Lung (tissue), 12 donors: ENCODE results near the gene TAF4. TPM values are rescaled to one million over a fixed set of nuclear protein-coding genes. Genes with fewer than 3 reads are reported as not detected.

Experiments used
- ATAC-seq: fragments of 200-7000 bp; cut with Tn5 transposase; one replicate; pipeline ENCODE4 v1.9.1; 2020; ENCODE audit warnings: moderate number of reproducible peaks; ENCODE audit not compliant: insufficient read depth, low FRiP score
- DNase-seq, 3 donors: peaks; one replicate each; pipeline ENCODE4 v3.0.0-alpha.2; 2013 to 2017
- H3K27ac ChIP-seq, 2 donors: one replicate each; pipeline ENCODE4 v1.5.1; 2013; ENCODE audit warnings: mild to moderate bottlenecking in 2 of 2, moderate library complexity in 2 of 2, control low read depth in 1 of 2, inconsistent platforms in 1 of 2, low read depth in 1 of 2, low read length in 1 of 2
- H3K27me3 ChIP-seq, 3 donors: one replicate each; pipeline ENCODE4 v1.5.1; 2013; ENCODE audit warnings: low read length in 2 of 3; ENCODE audit not compliant: control insufficient read depth in 3 of 3, insufficient read depth in 3 of 3
- H3K36me3 ChIP-seq, 4 donors: one replicate each; pipeline ENCODE4 v1.5.1; 2013; ENCODE audit warnings: low read length in 4 of 4, mild to moderate bottlenecking in 1 of 4, moderate library complexity in 1 of 4; ENCODE audit not compliant: control insufficient read depth in 4 of 4, insufficient read depth in 4 of 4
- H3K4me1 ChIP-seq, 5 donors: one replicate each; pipeline ENCODE4 v1.5.1; 2013; ENCODE audit warnings: low read length in 5 of 5, mild to moderate bottlenecking in 2 of 5, moderate library complexity in 1 of 5; ENCODE audit not compliant: control insufficient read depth in 5 of 5, insufficient read depth in 5 of 5
- H3K4me3 ChIP-seq: one replicate; pipeline ENCODE4 v1.5.1; 2013; ENCODE audit warnings: mild to moderate bottlenecking, control low read depth, moderate library complexity
- H3K9ac ChIP-seq, 2 donors: one replicate each; pipeline ENCODE4 v1.5.1; 2013; ENCODE audit warnings: low read length in 2 of 2, control low read depth in 1 of 2; ENCODE audit not compliant: insufficient read depth in 1 of 2
- H3K9me3 ChIP-seq, 4 donors: one replicate each; pipeline ENCODE4 v1.5.1; 2013; ENCODE audit warnings: low read length in 3 of 4, mild to moderate bottlenecking in 1 of 4, moderate library complexity in 1 of 4; ENCODE audit not compliant: control insufficient read depth in 4 of 4, insufficient read depth in 3 of 4
- CTCF ChIP-seq: IDR thresholded peaks from 2 replicates; pipeline ENCODE4 v1.5.1; 2012; ENCODE audit warnings: mild to moderate bottlenecking; ENCODE audit errors: control extremely low read depth, extremely low read depth
- WGBS, 2 donors: extraction: QIAGEN DNeasy Blood & Tissue Kit; methylation state at CpG; one replicate each; pipeline ENCODE4 v1.1.7; 2013; 5-methylcytosine and 5-hydroxymethylcytosine counted together
- polyA plus RNA-seq, 2 donors: library from polyadenylated mRNA; stranded (reverse); fragments of 200-250 nt; gene quantifications; one replicate each; pipeline ENCODE4 v1.2.1, GENCODE V29; 2013
- total RNA-seq, 2 donors: library from RNA; depleted of rRNA in 1 of 2; stranded (reverse); fragments of >200 nt in 1 of 2; gene quantifications; one replicate each; pipeline ENCODE4 v1.2.1, GENCODE V29; 2014 to 2021
- donor health status: control.
- donor health status: control.
- donor health status: Bipolar disorder and iron deficiency.
- donor health status: healthy.
- donor health status: DM: yes; HTN: yes; CAD: no.

TAF4 gene
- total and polyA plus RNA-seq, 4 donors, result 5.4 to 20.3 (median 10.9) TPM

GRCh38 chr20:62059920-62060630 is 5.6 kb downstream of the TAF4 start:
- TF ChIP-seq CTCF, result no peak
- H3K27me3 ChIP-seq, result no peaks in the 10 kb centered on the region
- DNase-seq (no peak), ATAC-seq (no peak)
- no peaks in the 10 kb centered on the region for H3K9me3 ChIP-seq
- peaks cover 0 to 17% (median 0%) of the 10 kb centered on the region in 5 donors for H3K4me1 ChIP-seq
- H3K4me3 ChIP-seq, result no peak overlapping the region
- H3K36me3 ChIP-seq, result peaks cover 0 to 8% (median under 1%) of the 10 kb centered on the region in 4 donors
- no peak overlapping the region for H3K27ac ChIP-seq
- no peak overlapping the region for H3K9ac ChIP-seq
- 90 to 91% methylated on average over 25 of the region's 25 CpGs for WGBS, 2 donors

DNA sequence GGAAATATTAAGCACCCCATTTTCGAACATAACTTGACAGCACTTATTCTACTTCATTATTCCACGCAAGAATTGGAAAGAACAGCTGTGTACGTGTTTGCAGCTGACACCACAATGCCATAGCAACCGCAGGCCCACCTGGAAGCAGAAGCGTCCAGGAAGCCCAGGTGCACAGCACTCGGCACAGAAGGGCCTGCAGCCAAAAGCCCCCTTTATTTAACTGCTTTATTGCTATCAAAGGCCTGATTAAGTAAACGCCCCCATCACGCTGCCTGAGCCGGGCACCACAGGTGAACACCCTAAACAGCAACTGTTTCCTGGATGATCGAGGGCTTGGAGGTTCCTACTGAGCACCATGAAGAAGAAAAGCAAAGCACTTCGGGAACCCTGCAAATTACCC is 6.3 kb downstream of the TAF4 start:
- Histone ChIP-seq H3K27me3 (no peaks in the 10 kb centered on the region), H3K4me1 (peaks cover 0 to 17% (median 0%) of the 10 kb centered on the region in 5 donors), H3K4me3 (no peak overlapping the region), H3K9ac (no peak overlapping the region), H3K27ac (no peak overlapping the region), H3K9me3 (no peaks in the 10 kb centered on the region), H3K36me3 (peaks cover 0 to 8% (median 2%) of the 10 kb centered on the region in 4 donors)
- 91 to 92% methylated on average over 11 of the region's 11 CpGs for WGBS, 2 donors
- TF ChIP-seq CTCF, result no peak
- ATAC-seq (no peak), DNase-seq (no peak)

GRCh38 chr20:62058941-62059340 is 6.7 kb downstream of the TAF4 start:
- H3K9me3 ChIP-seq, result no peaks in the 10 kb centered on the region
- no peak overlapping the region for H3K9ac ChIP-seq
- 94 to 98% methylated on average over 11 of the region's 11 CpGs for WGBS, 2 donors
- no peak overlapping the region for H3K4me3 ChIP-seq
- H3K36me3 ChIP-seq, result peaks cover 0 to 8% (median 2%) of the 10 kb centered on the region in 4 donors
- no peaks in the 10 kb centered on the region for H3K27me3 ChIP-seq
- peaks cover 0 to 12% (median 0%) of the 10 kb centered on the region in 5 donors for H3K4me1 ChIP-seq
- no peak for DNase-seq
- no peak for ATAC-seq
- H3K27ac ChIP-seq, result no peak overlapping the region
- TF ChIP-seq CTCF, result no peak
